HepG2 (cell line): ENCODE measurements around the gene EMC9. TPM values are rescaled to one million over a fixed set of nuclear protein-coding genes. Genes with fewer than 3 reads are reported as not detected.
A peak's percentile ranks its signal among the peaks of the same experiment; 100 is the strongest.

Experiments used
- AKAP8 ChIP-seq: sonication (generic); formaldehyde crosslinking; IDR thresholded peaks from 2 replicates; pipeline ENCODE4 v1.5.1; 2020; ENCODE audit warnings: mild to moderate bottlenecking, missing genetic modification reagents
- ATAD3A ChIP-seq: sonication (generic); formaldehyde crosslinking; IDR thresholded peaks from 2 replicates; pipeline ENCODE4 v1.4.0; 2020; ENCODE audit warnings: missing genetic modification reagents
- CBFB ChIP-seq: sonication (generic); formaldehyde crosslinking; IDR thresholded peaks from 2 replicates; pipeline ENCODE4 v1.4.0; 2020; ENCODE audit warnings: missing genetic modification reagents
- FOXP4 ChIP-seq: sonication (generic); formaldehyde crosslinking; IDR thresholded peaks from 2 replicates; pipeline ENCODE4 v1.4.0; 2020; ENCODE audit warnings: missing genetic modification reagents
- HNF1A ChIP-seq, 2 experiments: sonication (generic) in 1 of 2; formaldehyde crosslinking in 1 of 2; IDR thresholded peaks; 2 replicates each; pipeline versions ENCODE4 v1.4.0 to v1.6.1; 2016 to 2020; ENCODE audit warnings: borderline replicate concordance in 1 of 2, low read depth in 1 of 2, mild to moderate bottlenecking in 1 of 2, missing genetic modification reagents in 1 of 2
- HNRNPLL ChIP-seq: fragments of 200-400 bp; formaldehyde crosslinking; IDR thresholded peaks from 2 replicates; pipeline ENCODE4 v1.6.1; 2017; ENCODE audit warnings: mild to moderate bottlenecking, low read depth, low read length; ENCODE audit not compliant: poor library complexity, severe bottlenecking
- IRF1 ChIP-seq: sonication (generic); formaldehyde crosslinking; IDR thresholded peaks from 2 replicates; pipeline ENCODE4 v1.4.0; 2020; ENCODE audit warnings: low read depth, mild to moderate bottlenecking, missing genetic modification reagents
- KLF13 ChIP-seq: sonication (generic); formaldehyde crosslinking; IDR thresholded peaks from 2 replicates; pipeline ENCODE4 v1.4.0; 2020; ENCODE audit warnings: mild to moderate bottlenecking, missing genetic modification reagents
- MXI1 ChIP-seq: IDR thresholded peaks from 3 replicates; pipeline ENCODE4 v1.6.1; 2012; ENCODE audit warnings: low read depth, low read length, inconsistent platforms, borderline replicate concordance
- NFKBIZ ChIP-seq: IDR thresholded peaks from 2 replicates; pipeline ENCODE4 v1.6.1; 2018; ENCODE audit warnings: missing genetic modification reagents, missing compliant biosample characterization
- PREB ChIP-seq: sonication (generic); formaldehyde crosslinking; IDR thresholded peaks from 2 replicates; pipeline ENCODE4 v1.4.0; 2020; ENCODE audit warnings: missing genetic modification reagents
- ZBTB1 ChIP-seq: sonication (generic); formaldehyde crosslinking; IDR thresholded peaks from 2 replicates; pipeline ENCODE4 v1.4.0; 2020; ENCODE audit warnings: missing genetic modification reagents, borderline replicate concordance
- ZMYM4 ChIP-seq: sonication (generic); formaldehyde crosslinking; IDR thresholded peaks from 2 replicates; pipeline ENCODE4 v1.8.1; 2023; ENCODE audit warnings: mild to moderate bottlenecking, missing genetic modification reagents
- ZNF18 ChIP-seq: sonication (generic); formaldehyde crosslinking; IDR thresholded peaks from 2 replicates; pipeline ENCODE4 v1.8.0; 2022; ENCODE audit warnings: mild to moderate bottlenecking, missing genetic modification reagents; ENCODE audit not compliant: insufficient replicate concordance
- ZNF383 ChIP-seq: sonication (generic); formaldehyde crosslinking; IDR thresholded peaks from 2 replicates; pipeline ENCODE4 v1.4.0; 2020; ENCODE audit warnings: missing genetic modification reagents, mild to moderate bottlenecking, borderline replicate concordance
- polyA plus RNA-seq, 8 experiments: library from polyadenylated mRNA; depleted of rRNA in 3 of 8; stranded (reverse) in 7 of 8; unstranded in 1 of 8; fragments of >200 nt; fragmentation: Illumina TruSeq in 4 of 8; extraction: Trizol in 4 of 8; gene quantifications; 2 replicates each; pipeline versions ENCODE4 v1.2.1 to v1.2.3, GENCODE V29; 2011 to 2016; ENCODE audit warnings: low read depth in 4 of 8, missing spikeins in 1 of 8, mixed read lengths in 1 of 8; ENCODE audit not compliant: insufficient read depth in 1 of 8
- total RNA-seq, 5 experiments: library from RNA; depleted of rRNA; stranded (reverse); fragments of >200 nt; fragmentation: Illumina TruSeq; extraction: Trizol; gene quantifications; 2 replicates each; pipeline ENCODE4 v1.2.3, GENCODE V29; 2016; ENCODE audit warnings: low read depth in 1 of 5

The EMC9 gene
- total and polyA plus RNA-seq, 2 of the 13 experiments (the other 11 are each of a cell fraction or from before 2014, with no cell fraction given): 60.5 to 78.7 TPM

- peak; percentile 87 for TF ChIP-seq HNRNPLL
- TF ChIP-seq ZNF18 (CRISPR knock-in tag): no peak
- TF ChIP-seq AKAP8 (CRISPR knock-in tag): peak; percentile 5; the same call in 1 of the 2 replicates
- peak; percentile 93; the same call in 2 of the 3 replicates for TF ChIP-seq MXI1
- 0 out of 2 replicates have a peak, but pooled peaks have one; percentile 62 for TF ChIP-seq ATAD3A (CRISPR knock-in tag)
- peak; percentile 100 for TF ChIP-seq IRF1 (CRISPR knock-in tag)
- peak; percentile 30; the same call in 1 of the 2 replicates for TF ChIP-seq NFKBIZ (CRISPR knock-in tag)
- TF ChIP-seq ZBTB1: peak; percentile 79; the same call in 1 of the 2 replicates
- TF ChIP-seq PREB (CRISPR knock-in tag): no peak
- peak; percentile 50; the same call in 1 of the 2 replicates for TF ChIP-seq FOXP4 (CRISPR knock-in tag)
- no peak; the same call in 1 of the 2 replicates for TF ChIP-seq ZNF383 (CRISPR knock-in tag)
- no peak for TF ChIP-seq ZMYM4 (CRISPR knock-in tag)
- peak; percentile 77; the same call in 1 of the 2 replicates for TF ChIP-seq CBFB (CRISPR knock-in tag)
- peak; percentile 40; the same call in 1 of the 2 replicates for TF ChIP-seq KLF13 (CRISPR knock-in tag)
- no peak for TF ChIP-seq HNF1A (IDR thresholded peaks at IDR 0.05; ENCODE audit: low read depth)
- no peak; the same call in 1 of the 2 replicates for TF ChIP-seq HNF1A (CRISPR knock-in tag; IDR thresholded peaks at IDR 0.05; ENCODE audit: borderline replicate concordance)
These were observed 5.3 kb downstream of the EMC9 start, which contains the start of gene PSME1 (continued) for GRCh38 chr14:24135834-24136683.
